Measurements from ENCODE around the gene PDGFD.

Gene PDGFD

DNA sequence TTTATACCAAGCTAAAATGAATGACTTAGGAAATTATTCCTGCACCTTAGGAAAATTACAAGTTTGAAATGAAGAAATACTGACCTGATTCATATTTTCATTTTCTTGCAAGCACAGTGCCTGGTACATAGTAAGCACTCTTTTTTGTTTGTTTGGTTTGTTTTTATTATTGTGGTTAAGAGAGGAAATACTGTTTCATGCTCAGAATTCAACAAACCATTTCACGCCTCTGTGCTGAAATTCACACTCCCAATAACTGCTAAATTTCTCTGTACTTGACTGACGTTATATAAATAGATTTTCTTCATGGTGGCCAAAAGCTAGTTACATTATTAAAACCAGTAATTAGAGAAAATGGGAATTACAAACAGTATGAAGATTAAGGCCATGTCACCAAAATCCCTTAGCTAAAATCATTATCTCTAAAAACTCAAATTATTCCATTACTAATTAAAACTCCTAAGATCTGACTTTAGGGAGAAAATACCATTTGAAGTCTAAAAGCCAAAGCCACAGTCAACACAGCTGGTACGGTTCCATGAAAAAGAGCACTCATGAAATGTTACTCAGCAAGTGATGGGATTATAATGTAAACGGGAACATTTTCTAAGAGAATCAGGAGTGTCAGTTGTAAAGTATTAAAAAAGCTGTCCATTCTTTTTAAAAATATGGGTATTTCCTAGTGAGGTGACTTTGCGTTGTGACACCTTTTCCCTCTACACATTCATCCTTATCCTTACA lies 205.3 kb downstream of the PDGFD start:
- no peak for DNase-seq (ENCODE audit: low read depth in 2 of 2)

DNA sequence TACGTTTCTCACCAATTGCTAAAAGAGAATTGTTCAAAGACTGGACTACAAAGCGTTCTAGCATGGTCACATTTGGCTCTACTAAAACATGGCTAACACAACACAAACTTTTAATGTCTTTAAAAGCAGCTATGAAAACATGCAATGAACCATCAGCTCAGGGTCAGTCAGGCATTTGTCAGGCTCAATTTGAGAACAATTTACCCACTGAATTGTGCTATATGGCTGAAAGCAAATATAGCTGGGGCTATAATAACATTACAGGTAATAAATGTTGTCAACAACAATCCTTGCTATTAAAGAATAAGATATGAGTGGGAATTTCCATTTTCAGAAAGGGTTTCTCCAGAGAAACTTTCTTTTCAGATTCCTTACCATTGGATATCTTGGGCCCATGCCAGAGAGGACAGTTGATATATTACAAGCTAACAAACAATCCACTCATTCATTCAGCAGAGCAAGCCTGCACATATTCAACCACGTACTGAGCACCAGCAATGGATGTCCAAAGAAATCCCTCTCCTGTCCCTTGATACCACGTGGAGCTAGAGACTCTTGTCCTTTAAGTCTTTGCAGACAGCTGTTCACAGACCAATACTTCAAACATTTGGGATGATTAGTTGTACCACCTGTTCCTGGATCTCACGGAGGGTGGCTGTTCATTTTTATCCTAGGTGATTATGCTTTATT lies 210.0 kb downstream of the PDGFD start:
- no peak for DNase-seq (ENCODE audit: low read depth in 2 of 2)

DNA sequence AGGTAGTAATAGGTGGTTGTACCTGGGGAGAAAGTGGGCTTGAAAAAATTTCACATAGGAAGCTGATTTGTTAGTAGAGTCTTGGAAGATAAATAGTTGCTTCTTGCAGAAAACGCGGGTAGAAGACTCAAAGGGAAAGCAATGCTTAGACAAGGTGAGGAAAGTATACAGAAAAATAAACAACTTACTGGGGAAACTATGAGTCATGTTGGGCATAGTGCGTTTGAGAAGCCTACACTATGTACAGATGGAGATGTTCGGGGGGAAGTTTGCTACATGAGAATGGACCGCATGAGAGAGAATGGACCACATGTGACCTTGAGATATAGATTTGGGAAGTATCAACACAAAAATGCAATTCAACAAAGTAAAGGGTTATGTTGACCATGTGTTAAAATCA lies 214.2 kb downstream of the PDGFD start:
- DNase-seq (ENCODE audit: low read depth in 2 of 2), result no peak

- no peak for DNase-seq (ENCODE audit: low read depth in 2 of 2)
Measured at GRCh38 chr11:103948187-103948763, 215.7 kb downstream of the PDGFD start.

DNA sequence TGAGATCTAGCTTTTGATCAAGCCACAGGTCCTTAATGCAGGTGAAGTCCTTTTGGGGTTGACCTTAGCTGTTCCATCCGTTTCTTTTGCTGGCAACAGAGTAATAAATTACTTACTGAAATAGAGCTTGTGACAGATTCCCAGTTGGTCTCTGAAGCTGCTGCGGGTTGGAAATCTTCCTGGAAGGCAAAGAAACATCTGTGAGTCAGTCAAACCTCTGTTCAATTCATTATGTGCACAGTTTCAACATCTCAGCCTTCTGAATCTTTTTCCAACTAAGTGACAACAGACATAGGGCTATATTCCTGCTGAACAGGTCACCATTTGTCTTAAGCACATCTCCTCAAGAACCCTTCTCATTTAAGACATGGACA lies 216.4 kb downstream of the PDGFD start:
- no peak for DNase-seq (ENCODE audit: low read depth in 2 of 2)

DNA sequence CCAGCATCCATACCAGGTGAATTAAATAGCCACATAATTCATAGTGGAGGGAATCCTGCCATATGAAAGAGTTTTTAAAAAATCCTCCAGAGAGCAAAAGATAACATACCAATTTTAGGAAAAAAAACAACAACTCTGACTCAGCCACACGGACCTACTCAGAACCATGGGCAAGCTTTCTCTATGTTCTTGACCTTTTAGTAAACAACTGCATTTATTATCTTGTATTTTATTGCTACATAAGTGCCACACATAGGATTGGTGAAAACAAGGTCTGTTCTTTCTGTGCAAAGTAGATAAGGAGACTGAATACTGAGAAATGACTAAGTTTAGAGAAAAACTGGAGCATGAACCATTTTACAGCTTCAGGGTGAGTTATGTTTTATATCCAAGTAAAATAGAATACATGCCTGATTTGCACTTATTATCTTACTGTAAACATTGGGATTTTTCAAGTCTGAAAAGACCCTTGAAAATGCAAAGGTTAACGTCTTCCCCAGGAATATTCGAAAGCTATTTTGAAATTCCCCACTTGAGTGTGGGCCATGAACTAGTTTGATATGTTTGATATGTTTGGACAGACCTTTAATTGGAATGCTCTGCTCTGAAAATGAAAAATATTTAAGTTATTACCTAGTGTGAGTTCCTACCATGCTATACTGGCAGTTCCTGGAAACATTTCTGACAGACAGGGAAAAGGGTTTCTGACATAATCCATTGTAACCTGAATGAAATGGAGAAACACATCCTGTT lies 217.0 kb downstream of the PDGFD start:
- no peak for DNase-seq (ENCODE audit: low read depth in 2 of 2)

DNA sequence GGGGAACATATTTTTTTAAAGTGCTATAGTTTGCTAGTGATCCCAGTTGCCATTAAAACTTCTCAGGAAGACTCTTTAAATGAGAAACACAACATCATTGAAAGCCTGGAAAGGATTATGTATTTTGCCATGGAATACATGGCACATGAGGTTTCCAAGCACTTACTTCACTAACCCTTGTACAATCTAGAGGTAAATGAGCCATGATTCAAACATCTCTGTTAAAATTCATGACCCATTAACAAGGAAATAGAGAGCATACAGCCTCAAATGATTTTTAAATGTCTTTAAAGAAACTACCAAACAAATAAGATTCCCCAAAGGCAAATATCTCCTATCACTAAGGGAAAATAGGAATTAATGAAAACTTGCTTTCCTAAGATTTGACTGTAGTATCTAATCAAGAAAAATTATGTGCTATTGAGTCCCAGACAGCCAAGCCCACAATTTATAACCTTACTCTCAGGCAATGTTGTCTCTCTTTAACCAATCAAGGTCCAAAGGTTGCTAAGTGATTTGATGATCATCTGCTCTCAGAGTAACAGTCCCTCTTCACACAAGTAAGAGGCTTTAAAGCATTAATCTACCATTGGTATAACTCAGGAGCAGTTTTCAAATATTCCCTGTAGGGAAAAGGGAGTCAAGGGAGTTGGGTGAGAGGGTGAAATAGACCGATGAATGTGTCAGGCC lies 219.6 kb downstream of the PDGFD start:
- DNase-seq (ENCODE audit: low read depth in 2 of 2), result no peak

GRCh38 chr11:103942646-103943045 lies 221.3 kb downstream of the PDGFD start:
- DNase-seq (ENCODE audit: low read depth in 2 of 2), result no peak

DNA sequence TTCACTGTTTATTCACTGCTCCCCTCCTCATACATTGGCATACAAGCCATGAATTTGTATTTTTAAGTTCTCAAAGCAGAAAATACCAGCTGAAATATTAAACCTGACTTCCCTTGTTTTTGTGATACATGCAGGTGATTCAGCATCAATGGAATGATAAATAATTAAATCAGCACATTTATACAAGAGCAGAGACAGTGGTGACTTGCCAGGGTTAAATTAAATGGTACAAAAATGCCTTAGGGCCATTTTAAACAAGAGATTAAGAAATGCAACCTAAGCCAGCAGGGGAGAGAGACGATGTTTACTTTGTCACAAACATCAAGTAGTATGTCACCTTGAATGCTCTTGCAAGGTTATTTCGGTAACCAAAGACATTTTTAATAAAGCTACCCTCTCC lies 223.4 kb downstream of the PDGFD start:
- DNase-seq (ENCODE audit: low read depth in 2 of 2), result no peak

DNA sequence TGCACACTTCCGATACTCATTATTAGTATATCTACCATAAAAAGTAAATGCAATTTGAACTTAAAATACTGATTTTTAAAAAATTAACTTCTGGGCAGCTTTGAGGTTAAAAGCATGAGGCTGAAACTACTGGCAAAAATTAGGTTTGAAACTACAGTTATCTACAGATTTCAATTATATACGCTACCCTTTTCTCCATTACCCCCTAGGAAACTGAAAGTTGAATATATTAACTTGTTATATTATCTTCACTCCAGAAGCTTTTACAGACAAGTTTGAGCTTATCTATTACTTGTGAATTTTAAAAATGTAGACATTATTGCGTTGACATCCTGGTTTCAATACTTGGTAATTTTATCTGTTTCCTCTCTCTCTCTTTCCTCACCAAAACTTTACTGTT lies 224.3 kb downstream of the PDGFD start:
- no peak for DNase-seq (ENCODE audit: low read depth in 2 of 2)

- DNase-seq (ENCODE audit: low read depth in 2 of 2), result no peak
Measured at GRCh38 chr11:103936059-103936458, 227.9 kb downstream of the PDGFD start.

- no peak for DNase-seq (ENCODE audit: low read depth in 2 of 2)
Measured at GRCh38 chr11:103935219-103935618, 228.7 kb downstream of the PDGFD start.

DNA sequence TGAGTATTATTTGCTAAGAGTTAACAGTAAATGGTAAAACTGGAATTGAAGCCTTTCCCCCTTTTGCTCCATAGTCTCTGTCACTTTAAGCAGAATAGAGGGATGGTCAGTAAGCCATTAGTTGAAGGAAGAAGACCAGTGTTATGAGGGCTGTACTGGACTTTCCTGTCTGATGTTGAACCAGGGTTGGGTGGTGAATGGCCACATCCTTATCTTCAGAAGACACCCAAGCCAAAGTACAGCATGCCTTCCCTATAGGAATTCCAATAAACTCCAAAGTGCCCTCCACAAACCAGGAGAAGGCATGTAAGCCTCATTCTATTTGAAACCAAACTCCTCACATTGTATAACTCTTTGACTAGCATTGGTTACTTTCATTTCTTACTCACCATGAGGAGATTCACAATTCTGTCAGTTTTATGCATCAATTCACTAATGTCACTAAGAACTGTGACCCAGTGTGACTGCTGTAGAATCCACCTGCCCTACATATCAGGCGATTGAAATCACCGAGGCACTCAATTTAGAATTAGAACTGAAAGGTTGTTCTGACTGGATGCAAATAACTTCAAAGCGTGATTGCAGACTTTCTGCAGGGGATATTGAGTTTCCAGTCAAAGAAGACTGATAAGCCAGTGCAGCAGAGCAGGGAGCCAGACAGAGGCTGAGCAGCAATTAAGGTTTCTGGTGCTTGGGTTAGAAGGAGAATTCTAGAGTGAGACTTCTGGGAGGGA lies 234.6 kb downstream of the PDGFD start:
- DNase-seq (ENCODE audit: low read depth in 2 of 2), result no peak

GRCh38 chr11:103928802-103929161 lies 235.2 kb downstream of the PDGFD start:
- DNase-seq (ENCODE audit: low read depth in 2 of 2), result no peak

DNA sequence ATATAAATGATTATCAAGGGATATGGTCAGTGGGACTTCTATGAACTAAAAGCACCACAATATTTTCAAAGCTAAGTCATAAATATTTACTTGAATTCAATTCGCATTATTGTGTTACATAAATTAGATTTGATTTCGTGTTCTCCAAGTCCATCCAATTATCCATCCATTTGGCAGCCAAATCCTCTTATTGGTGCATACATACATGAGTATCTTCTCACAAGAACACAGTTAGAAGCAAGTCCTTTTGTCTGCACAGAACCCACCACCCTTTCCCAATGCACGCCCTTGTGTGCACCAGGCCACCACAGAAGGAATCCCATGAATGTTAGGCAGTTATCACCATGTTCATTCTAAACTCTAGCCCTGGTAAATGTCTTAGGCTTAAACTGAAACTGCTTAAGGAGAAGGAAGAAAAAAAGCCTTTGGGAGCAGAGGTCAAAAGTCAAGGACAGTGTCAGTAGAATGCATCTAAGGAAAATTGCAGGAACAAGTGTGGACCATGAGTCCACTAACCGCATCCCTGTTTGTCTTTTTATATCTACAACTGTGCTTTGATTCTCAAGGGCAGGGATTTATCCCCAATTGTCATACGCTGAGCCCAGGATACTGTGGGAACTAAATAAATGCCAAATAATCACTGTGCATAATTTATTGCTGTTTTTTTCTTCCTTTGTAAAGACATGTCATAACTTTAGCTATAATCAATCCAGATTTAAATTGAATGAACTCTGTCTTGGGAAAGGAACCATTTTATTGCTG lies 235.7 kb downstream of the PDGFD start:
- DNase-seq (ENCODE audit: low read depth in 2 of 2), result no peak

DNA sequence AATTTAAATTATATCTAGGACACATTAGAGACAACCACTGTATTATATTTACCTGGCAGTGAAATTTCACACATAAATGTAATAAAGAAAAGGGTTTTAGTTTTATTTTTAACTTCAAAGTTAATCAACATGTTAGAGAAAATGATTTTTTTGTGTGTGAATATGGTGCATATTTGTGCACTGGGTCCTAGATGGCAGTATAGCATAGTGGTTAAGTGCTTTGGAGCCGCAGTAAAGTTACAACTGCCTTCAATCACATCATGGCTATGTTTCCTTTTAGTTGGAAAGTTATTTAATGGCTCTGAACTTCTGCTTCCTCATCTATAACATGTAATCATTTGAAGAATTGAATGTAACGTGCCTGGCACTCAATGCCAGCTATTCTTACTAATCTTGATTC lies 236.4 kb downstream of the PDGFD start:
- DNase-seq (ENCODE audit: low read depth in 2 of 2), result no peak

- DNase-seq (ENCODE audit: low read depth in 2 of 2), result no peak
Measured at GRCh38 chr11:103926990-103927389, 237.0 kb downstream of the PDGFD start.

DNA sequence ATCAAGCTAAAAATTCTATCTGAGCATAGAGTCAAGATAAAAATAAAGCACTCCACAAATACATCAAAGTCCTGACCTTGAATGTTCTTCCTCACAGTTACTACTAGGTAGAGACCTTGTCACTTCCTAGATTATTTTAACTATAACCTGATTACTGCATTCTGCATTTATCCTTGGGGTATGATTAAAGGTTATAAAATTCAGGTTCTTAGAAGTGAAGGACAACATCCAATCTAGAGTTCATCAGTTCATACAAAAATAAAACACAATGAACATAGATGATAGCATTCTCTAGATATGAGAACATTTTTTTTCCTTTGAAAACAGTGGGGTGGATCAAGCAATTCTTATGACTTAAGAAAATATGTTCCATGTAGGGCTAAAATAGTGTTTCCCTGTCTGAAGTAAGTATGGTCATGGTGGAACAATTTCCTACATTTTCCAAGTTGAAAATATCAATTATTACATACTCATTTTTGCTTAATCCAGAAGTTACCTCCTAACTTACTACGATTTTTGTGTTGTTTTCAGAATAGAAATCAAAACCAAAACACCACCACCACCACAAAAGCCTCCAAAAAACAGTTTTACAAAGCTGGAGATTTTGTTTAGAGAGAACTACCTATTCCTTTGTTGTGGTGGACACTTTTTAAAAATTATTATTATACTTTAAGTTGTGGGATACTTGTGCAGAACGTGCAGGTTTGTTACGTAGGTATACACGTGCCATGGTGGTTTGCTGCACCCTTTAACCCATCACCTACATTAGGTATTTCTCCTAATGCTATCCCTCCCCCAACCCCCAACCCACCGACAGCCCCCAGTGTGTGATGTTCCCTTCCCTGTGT lies 239.6 kb downstream of the PDGFD start:
- no peak for DNase-seq (ENCODE audit: low read depth in 2 of 2)

DNA sequence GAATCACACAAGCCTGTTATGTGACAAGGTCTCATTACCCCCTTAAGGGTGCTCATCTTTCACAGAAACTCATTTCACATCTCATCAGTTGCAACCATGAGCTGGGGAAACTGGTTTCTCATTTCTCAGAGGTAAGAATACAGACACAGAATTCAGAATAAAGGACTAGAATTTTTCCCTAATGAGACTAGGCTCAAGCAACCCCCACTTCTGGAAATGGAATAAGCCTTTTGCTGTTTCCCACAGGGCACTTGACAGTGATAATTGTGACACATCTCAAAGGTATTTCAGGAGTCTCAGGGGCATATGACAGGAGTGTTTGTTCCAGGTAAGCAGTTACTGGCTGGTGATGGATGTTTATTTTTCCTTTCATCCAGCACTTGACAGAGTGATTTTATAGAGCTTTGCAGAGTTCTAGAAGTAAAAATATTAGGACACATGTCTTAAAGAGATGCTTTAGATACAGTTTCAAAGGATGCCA lies 240.5 kb downstream of the PDGFD start:
- no peak for DNase-seq (ENCODE audit: low read depth in 2 of 2)
